OCI-LY7 (cell line): ENCODE data around the gene IL37.

Source experiments
- CTCF ChIP-seq: fragments of 200-600 bp; sonication (generic); conservative IDR thresholded peaks from 2 replicates; pipeline ENCODE4 v1.5.1; 2014; ENCODE audit warnings: mild to moderate bottlenecking, antibody characterized with exemption, low read length, moderate library complexity, mixed read lengths
- EZH2phosphoT487 ChIP-seq: fragments of 200-600 bp; sonication (generic); IDR thresholded peaks from 2 replicates; pipeline ENCODE4 v1.6.1; 2018; ENCODE audit warnings: low read depth, borderline replicate concordance, mild to moderate bottlenecking, mixed run types, antibody characterized with exemption, low read length, moderate library complexity, mixed read lengths

- TF ChIP-seq CTCF (no peak), EZH2phosphoT487 (no peak)
Measured at GRCh38 chr2:112933261-112933660, 22.3 kb downstream of the IL37 start.
